ENCODE measurements around the gene NTM.

The NTM gene

GRCh38 chr11:131840545-131840944 is 470.1 kb downstream of the NTM start:
- DNase-seq, result no peak

GRCh38 chr11:131841028-131841427 is 470.6 kb downstream of the NTM start:
- DNase-seq, result no peak

DNA sequence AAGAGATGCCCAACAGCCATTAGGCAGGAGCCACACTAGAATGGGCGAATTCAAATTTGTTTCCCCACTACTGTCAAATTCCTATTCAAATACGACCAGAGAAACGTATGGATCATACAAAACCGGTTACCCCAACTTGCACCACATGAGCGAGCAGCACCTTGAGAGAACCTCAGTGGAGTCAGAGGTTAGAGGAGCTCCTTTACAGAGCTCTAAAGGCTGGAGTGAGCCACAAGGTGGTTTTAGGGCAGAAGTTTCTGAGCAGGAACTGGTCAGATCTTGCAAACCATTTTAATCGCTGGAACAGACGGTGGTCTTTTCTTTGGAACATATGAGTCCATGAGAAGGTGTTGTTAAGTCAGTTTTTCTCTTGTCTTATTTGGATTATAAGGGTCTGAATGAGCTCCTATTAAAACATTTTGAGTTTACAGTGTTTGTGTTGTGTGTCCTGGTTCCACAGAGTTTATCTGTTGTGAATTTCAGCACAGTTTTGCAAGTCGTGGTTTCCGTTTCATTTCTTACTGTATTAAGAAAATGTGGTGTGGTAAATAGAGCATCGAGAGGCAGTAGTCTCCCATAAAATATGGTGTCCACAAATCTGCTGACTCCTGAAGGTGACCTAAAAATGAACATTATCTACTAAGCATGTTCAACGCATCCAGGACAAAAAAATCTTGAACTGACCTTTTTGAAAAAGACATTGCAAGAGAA is 471.7 kb downstream of the NTM start:
- no peak for DNase-seq

GRCh38 chr11:131845255-131845654 is 474.8 kb downstream of the NTM start:
- DNase-seq, result no peak

DNA sequence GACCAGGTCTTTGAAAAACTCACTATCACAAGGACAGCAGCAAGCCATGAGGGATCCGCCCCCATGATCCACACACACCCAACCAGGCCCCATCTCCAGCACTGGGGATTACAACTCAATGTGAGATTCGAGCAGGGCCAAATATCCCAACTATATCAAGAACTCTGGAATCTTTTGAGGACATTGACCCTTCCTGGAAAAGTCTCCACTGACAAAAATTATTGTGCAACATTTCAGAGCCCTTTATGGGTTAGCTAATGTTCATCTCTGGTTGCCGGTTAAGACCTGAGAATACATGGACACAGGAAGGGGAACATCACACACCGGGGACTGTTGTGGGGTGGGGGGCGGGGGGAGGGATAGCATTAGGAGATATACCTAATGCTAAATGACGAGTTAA is 479.1 kb downstream of the NTM start:
- no peak for DNase-seq

GRCh38 chr11:131850507-131850906 is 480.1 kb downstream of the NTM start:
- no peak for DNase-seq

DNA sequence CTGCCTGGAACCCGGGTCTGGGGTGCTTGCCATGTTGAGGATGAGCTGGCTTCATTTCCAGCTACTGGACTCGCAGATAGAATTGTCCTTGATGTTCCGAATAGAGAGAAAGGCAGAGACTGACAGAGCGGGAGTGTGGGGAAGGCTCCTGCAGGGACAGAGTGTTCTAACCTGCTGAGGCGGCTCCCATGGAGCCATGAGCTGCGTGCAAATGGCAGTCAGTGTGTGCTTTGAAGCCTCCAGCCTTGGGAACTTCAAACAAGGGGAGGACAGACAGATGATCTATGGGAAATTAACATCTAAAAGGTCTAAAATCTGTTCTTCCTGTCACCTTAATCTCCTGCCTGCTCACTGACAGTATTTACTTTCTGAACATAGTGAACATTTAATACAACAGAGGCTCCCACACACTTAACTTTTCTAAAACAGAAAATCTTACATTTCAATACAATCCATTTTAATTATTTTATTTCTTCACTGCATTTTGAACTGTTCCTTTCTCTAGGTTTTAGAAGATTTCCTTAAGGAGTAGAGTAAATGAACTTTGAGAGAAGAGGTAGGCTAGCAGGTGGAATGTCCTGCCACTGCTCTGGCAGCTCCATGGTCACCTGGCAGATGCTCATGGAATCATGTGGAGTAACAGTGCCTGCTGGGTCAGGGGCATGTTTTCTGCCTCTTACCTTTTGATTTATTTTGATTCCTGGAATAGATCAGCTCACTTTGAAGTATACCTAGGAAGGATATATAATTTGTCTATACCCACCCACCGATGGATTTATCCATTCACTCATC is 481.7 kb downstream of the NTM start:
- no peak for DNase-seq

- no peak for DNase-seq
These were observed 482.3 kb downstream of the NTM start for GRCh38 chr11:131852757-131853156.

- DNase-seq, result no peak
These were observed 484.0 kb downstream of the NTM start for GRCh38 chr11:131854391-131854790.

DNA sequence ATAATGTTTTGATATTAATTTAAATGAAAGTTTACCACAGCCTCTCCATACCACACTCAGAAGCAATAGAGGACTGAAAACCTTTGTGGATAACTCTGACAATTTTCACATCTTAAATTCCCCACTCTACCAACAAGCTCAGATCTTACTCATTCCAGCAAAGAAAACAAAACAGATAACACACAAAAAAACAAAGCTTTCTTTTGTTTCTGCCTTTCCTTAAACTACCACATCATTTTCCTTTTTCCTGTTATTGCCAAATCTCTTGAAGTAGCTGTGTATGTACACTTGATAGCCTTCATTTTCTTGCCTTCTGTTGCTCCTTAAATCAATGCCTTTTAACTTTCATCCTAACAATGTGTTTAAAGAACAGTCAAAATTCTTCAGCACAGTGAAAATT is 484.9 kb downstream of the NTM start:
- no peak for DNase-seq

- DNase-seq, result no peak
These were observed 486.8 kb downstream of the NTM start for GRCh38 chr11:131857246-131857645.

DNA sequence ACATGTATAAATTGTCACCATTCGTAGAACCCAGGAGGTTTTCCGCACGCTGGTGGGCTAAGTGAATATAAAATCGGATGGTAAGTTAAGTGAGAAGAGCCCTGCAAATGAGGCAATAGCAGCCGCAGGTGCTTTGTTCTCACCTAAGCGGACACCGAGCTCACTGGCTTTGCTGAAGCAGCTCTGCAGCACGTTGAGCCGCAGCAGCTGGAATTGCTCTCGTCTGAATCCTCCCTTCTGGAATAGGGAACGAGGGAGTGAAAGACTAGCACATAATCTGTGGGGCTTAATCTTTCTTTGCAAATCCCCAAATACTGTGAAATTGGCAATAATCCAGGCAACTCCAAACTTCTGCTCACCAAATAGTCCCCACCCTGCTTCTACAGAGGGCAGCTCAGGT is 488.1 kb downstream of the NTM start:
- DNase-seq, result no peak

GRCh38 chr11:131859538-131860210 is 489.3 kb downstream of the NTM start:
- DNase-seq, result no peak

GRCh38 chr11:131864228-131864627 is 493.8 kb downstream of the NTM start:
- no peak for DNase-seq

GRCh38 chr11:131865860-131866259 is 495.4 kb downstream of the NTM start:
- no peak for DNase-seq

GRCh38 chr11:131866535-131867400 is 496.4 kb downstream of the NTM start:
- DNase-seq, result no peak

- peak; percentile 12 for DNase-seq
These were observed 497.2 kb downstream of the NTM start for GRCh38 chr11:131867457-131868257.

GRCh38 chr11:131868629-131869507 is 498.5 kb downstream of the NTM start:
- no peak for DNase-seq

GRCh38 chr11:131870305-131870704 is 499.9 kb downstream of the NTM start:
- no peak for DNase-seq

- no peak for DNase-seq
These were observed 500.6 kb downstream of the NTM start for GRCh38 chr11:131871006-131871405.

- DNase-seq, result no peak
These were observed 503.7 kb downstream of the NTM start for GRCh38 chr11:131874070-131874469.
